H4 (cell line): ENCODE measurements around the gene CD320. TPM values are rescaled to one million over a fixed set of nuclear protein-coding genes. Genes with fewer than 3 reads are reported as not detected.
"Not testable (repeated sequence)": the region's sequence is repeated elsewhere in the genome, so short reads cannot be mapped to it uniquely, and the experiment has no call there.

Experiments
- DNase-seq: peaks from one replicate; pipeline ENCODE4 v3.0.0-alpha.2; 2015; ENCODE audit warnings: low spot score
- total RNA-seq: library from RNA; depleted of rRNA; stranded (reverse); fragments of >200 nt; shearing (Covaris generic); gene quantifications from 2 replicates; pipeline ENCODE4 v1.2.3, GENCODE V29; 2014

CD320 gene
- total RNA-seq, 1 experiment from 2014 or later: 210 TPM

DNA sequence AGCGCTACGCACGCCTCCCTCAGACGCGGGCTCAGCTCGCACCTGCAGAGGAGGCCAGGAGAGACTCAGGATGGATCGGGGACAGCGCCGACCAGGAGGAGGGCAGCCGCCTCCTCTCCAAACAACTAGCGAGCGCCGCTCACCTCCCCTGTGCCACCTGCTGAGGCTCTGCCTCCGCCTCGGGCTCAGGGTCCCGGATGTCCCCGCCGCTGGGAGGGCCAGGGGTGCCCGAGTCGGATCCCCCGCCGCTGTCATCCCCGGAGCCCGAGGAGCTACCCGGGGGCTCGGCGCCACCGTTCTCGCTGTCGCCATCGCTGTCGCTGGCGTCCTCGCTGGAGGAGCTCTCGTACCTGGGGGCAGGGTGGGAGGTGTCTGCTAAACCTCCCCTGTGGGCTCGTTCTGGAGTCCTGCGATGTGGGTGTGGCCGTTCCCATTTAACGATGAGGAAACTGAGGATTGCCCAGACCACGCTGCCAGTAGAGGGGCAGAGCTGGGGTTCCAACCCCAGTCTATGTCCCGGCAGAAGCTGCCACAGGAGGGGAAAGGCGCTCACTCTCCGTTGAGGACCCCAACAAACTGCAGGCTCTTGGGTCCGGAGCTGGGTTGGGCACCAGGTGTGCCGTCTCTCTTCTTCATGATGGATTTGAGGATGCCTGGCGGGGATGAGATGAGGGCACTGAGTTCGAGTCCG is 25.8 kb upstream of the CD320 start:
- DNase-seq: no peak

DNA sequence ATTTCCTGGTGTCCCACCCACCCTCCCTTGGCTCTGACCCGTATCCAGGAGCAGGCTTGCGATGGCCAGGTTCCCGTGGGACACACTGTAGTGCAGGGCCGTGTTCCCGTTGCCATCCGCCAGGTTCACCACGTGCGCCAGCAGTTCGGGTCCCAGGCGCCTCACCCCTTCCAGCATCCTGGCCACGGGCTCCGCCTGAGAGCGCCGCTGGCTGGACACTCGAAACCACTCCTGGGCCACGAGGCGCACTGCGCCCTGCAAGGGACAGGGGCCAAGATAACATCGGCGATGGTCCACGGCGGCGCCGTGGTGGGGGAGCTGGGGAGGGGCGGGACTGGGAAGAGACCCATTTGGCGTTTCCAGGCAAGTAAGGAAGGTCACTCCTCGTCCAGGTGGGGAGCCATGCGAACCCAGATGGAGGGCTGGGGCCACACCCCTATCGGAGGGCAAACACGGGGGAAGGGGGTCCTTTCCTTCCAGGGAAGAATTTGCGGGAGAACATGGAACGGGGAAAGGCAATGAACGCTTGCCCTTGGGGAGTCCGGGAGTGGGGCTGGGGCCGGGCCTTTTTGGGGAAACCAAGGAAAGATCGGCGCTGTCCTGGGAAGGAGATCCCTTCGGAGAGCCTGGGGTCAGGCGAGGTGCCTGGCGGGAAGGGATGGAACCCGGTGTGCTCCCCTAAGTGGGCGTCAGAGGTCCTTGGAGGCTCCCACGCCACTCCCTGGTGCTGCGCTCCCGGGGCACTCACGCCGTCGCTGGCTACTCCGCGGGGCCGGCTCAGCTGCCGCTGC is 25.0 kb upstream of the CD320 start:
- no peak for DNase-seq

DNA sequence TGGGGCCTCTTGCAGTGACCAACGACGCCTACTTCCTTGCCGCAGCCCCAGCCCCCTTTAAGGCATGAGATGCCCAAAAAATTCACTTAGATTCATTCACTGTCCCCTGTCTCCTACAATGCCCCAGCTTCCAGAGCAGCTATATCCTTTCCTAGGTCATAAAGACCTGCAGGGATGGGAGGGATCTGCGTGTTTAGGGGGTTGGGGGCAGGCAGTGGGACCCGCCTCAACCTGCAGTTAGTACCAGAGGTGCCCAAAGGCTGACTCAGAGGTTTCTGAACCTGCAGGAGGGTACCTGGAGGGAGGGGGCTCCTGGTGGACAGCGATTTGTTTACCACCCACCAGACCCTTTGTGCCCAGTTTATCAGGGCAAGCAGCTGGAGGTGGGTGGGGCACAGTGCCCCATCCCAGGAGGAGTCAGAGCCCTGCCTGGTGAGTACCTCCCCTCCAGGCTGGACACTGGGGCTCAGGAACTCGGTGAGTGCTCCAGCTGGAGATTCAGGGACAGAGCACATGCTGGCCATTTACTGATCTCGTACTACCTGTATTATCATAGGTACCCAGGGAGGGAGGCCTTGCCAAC is 23.2 kb upstream of the CD320 start:
- DNase-seq: no peak

DNA sequence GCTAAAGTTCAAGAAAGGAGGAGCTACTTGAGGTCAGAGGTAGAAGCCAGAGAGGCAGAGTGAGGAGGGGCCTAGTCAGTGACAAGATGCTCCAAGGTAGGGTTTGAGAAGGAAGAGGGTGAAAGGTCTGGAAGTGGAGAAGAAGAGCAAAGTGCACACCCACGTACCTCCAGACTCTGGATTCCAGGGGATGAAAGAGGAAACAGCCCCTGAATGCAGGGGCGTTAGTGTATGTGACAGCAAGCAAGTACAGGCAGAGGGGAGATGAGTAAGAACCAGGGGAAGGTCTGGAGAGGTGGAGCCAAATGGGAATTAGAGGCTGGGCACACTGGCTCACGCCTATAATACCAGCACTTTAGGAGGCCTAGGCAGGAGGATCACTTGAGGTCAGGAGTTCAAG is 21.8 kb upstream of the CD320 start:
- DNase-seq: no peak

DNA sequence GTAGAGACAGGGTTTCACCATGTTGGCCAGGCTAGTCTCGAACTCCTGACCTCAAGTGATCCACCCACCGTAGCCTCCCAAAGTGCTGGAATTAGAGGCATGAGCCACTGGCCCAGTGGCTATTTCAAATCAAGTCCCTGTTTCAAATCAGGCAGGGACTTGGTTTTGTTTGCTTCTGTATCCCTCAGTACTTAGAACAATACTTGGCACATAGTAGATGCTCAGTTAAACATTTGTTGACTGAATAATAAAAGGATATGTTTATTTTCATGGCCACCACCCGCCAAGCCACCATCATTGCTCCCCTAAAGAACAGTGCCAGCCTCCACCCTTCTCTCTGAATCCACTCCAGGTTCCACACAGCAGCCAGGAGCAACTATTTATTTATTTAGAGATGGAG is 17.3 kb upstream of the CD320 start:
- DNase-seq: no peak

DNA sequence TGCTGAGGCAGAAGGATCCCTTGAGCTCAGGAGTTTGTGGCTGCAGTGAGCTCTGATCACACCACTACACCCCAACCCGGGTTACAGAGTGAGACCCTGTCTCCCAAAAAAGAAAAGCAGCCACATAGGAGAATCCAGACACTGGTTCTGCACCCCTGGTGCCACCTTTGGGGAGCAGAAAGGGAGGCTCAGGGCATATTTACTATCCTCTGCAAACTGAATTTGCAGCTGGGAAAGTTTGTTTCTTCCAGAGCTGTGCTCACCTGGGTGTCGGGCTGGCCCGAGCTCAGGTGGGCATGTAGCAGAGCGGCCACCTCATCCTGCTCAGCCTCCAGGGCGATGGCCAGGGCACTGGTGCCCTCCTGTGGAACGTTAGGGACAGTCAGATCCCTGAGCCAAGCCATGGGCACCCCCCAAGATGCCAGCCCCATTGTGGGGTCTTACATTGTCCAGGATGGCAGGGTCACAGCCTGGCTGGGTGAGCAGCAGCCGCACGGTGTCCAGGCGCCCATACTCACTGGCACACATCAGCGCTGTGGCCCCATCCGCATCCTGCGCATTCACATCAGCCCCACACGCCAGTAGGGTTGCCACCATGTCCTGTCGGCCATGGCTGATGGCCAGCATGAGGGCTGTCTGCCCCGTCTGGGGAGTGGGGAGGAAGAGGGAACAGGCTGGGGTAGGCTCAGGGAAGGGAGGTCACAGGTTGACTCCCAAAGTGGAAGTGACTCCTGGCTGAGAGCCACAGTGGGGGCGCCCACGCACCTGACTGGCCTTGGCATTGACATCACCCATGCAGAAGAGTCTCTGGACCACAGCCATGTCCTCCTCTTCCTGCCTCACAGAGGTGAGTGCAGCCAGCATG is 16.3 kb upstream of the CD320 start:
- DNase-seq: no peak

DNA sequence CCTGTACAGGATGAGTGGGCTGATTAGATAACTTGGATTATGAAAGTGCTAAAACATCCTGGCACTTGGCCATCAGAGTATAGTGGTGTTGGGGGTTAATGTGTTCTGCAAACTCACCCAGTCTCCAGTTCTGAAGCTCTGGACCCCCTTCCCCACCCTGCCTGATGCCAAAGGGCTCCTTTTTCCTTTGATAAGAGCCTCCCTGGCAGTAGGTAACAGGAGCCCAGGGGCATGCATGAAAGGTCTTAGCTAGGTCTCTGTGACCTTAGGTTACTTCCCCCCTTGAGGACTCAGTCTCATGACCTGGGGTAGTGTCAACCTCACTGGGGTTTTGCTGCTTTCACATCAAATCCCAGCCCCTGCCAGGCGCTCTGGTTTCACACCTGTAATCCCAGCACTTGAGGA is 15.6 kb upstream of the CD320 start:
- no peak for DNase-seq

DNA sequence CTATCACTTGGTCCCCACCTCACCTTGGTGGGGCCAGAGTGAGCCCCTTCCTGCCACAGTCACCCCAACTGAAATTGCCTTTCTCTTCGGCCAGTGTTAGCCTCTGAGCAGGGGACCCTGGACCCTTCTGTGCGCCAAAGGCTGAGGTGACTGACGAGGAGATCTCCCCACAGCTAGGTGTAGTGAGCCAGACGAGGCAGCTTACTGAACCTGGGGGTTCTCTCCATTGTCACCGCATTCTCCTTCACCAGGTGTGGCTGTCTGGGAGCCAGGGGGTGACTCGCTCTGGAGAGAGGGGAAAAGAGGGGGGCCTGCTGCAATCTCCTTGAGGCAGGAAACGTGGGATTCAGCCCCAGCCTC is 14.5 kb upstream of the CD320 start:
- no peak for DNase-seq

DNA sequence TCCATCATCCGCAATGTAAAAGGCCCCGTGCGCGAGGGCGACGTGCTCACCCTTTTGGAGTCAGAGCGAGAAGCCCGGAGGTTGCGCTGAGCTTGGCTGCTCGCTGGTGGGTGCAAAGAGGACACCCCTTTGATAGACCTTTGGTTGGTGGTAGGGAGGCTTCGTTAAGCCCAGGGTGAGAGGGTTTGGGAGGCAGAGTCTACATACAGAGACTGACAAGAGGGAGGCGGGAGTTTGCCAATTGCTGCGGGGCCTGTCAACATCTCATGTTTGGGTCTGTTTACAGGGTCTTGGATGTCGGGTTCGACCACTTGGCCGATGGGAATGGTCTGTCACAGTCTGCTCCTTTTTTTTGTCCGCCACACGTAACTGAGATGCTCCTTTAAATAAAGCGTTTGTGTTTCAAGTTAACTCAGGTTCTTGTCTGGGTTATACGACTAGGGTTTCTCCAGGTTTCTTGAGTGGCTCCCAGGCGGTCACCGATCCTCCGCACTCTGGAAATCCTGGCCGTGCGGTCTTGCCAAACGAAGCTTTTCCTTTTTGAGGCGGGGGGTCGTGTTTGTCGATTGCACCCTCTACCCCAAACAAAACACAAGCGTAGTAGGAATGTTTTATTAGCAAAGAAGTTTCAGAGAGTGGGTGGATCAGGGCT is 14.0 kb upstream of the CD320 start:
- no peak for DNase-seq

DNA sequence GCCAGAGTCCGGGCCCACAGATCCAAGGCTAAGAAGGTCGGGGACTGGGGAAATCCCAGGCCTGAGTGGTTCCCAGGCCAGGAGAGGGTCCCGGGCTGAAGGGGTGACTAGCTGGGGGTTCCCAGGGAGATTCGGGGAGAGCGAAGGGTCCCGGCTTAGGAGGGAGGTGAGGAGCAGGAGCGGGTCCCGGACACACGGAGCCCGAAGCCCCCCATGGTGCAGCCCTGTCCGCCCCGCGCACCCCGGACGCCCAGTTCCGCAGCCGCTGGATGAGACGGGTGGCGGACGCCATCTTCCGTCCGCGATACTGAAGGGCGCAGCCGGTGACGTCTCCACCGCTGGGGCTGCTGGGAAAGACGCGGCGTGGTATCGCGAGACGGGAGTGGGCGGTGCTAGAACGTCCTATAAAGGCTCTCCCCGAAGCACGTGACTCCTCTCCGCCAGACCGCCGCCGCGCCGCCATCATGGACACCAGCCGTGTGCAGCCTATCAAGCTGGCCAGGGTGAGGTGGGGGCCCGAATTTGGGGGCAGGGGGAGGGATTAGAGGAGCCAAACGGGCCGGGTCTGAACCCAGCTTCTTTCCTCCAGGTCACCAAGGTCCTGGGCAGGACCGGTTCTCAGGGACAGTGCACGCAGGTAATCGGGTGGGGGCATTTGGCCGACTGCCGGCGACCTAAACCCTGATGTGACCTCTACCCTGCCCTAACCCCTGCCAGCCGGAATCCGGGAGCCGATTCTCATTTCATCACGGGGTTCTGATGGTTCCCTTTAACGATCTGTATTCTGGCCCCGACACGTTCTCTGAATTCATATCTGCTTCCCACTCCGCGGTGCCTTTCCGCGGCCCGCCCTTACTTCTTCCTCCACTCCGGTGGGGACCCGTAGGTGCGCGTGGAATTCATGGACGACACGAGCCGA is 13.2 kb upstream of the CD320 start, which contains the start of the genes NDUFA7 and RPS28:
Gene NDUFA7 (minus strand): TSS at position 309 of the 919 bp plus-strand sequence. CDS start 17 bp downstream, at position 292.
Gene RPS28 (plus strand): TSS at position 430 of the 919 bp plus-strand sequence. CDS start 35 bp downstream, at position 465.
- DNase-seq: peak; percentile 97

DNA sequence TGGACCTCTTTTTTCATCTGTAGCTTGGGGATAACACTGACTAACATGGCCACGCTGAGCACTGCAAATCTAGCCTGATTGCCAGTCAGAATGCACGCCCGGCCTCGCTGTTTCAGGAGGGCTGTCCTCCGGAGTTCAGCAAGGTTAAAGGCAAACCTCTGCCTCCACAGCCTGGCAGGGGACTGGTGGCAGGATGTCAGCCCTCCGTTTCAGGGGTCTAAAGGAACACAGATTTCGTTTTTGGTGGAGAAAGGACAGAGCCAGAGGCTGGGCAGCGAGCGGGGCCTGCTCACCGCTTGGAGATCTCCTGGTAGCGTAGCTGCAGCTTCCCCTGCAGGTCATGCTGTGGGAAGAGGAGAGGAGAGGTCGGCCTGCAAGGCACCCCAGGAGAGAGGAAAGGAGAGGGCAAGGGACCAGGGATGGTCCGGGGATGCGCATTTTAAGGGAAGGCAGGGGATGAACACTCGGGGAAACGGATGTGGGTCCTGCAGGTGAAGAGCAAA is 12.5 kb upstream of the CD320 start:
- DNase-seq: no peak

DNA sequence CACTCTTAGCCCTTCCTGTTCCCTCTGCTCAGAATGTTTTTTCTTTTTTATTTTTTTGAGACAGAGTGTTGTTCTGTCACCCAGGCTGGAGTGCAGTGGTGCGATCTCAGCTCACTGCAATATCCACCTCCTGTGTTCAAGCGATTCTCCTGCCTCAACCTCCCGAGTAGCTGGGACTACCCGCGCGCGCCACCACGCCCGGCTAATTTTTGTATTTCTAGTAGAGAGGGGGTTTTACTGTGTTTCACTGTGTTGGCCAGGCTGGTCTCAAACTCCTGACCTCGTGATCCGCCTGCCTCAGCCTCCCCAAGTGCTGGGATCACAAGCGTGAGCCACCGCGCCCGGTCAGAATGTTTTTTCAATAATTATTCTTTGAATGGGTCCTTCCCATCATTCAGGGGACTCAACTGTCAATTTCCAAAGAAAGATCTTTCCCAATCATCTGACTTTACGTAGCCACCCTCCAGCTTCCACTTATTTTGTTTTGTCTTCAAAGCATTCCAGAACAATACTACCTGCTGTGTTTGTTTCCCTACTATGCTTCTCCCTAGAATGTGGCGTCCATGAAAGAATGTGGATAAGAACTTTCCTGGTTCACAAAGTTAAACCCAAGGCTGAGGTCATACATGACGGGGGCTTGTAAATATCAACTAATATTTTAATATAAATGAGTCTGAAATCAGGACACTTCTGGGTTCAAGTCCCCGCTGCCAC is 11.8 kb upstream of the CD320 start:
- DNase-seq: no peak

DNA sequence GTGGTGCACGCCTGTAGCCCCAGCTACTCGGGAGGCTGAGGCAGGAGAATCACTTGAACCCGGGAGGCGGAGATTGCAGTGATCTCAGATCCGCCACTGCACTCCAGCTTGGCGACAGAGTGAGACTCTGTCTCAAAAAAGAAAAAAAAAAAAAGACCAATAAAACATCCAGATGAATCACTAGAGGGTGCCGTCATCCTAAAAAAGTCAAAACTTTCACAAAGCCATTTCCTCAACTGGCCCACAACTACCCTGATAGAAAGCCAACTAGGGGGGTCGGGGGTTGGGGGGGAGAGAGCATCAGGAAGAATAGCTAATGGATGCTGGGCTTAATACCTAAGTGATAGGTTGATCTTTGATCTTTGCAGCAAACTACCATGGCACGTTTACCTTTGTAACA is 10.7 kb upstream of the CD320 start:
- DNase-seq: not testable (repeated sequence)

DNA sequence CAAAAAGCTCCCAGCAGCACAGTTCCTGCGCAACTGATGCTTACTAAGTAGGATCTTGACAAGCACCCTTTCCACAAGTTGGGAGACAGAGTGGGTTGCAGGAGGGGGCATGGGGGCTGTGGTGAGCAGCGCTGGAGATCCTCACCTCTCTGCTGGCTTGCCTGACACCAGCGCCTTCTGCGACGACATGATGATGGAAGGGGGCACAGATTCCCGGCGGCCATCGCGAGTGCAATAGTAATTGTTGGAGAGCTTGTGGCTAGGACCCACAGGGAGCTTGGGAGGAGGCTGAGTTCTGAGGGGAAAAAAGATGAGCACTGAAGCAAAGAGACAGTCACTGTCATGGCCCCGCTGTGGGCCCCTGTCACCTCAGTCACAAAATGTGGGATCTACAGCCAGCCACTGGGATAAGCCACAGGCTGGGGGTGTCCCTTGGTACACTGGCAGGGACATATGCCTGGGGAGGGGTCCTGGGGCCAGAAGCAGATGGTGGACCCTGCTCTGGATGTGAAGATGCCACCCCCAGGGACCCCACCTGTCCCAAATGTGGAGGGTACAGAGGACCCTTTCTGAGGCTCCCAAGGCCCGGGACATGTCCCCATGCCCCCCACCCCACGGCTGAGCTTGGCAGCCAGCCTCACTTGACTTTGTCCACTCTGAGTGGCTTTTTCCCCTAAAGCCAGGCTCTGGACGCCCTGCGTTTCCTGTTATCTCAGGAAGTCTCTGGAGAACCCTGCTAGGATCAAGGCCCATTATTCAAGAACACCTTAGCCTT is 8.4 kb upstream of the CD320 start:
- DNase-seq: no peak

DNA sequence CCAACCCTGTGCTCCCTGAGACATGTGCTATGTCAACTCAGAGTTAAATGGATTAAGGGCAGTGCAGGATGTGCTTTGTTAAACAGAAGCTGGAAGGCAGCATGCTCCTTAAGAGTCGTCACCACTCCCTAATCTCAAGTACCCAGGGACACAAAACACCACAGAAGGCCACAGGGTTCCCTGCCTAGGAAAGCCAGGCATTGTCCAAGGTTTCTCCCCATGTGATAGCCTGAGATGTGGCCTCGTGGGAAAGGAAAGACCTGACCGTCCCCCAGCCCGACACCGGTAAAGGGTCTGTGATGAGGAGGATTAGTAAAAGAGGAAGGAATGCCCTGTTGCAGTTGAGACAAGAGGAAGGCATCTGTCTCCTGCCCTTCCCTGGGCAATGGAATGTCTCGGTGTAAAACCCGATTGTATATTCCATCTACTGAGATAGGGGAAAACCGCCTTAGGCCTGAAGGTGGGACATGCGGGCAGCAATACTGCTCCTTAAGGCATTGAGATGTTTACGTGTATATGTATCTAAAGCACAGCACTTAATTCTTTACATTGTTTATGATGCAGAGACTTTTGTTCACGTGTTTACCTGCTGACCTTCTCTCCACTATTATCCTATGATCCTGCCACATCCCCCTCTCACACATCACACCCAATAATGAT is 7.0 kb upstream of the CD320 start:
- not testable (repeated sequence) for DNase-seq

DNA sequence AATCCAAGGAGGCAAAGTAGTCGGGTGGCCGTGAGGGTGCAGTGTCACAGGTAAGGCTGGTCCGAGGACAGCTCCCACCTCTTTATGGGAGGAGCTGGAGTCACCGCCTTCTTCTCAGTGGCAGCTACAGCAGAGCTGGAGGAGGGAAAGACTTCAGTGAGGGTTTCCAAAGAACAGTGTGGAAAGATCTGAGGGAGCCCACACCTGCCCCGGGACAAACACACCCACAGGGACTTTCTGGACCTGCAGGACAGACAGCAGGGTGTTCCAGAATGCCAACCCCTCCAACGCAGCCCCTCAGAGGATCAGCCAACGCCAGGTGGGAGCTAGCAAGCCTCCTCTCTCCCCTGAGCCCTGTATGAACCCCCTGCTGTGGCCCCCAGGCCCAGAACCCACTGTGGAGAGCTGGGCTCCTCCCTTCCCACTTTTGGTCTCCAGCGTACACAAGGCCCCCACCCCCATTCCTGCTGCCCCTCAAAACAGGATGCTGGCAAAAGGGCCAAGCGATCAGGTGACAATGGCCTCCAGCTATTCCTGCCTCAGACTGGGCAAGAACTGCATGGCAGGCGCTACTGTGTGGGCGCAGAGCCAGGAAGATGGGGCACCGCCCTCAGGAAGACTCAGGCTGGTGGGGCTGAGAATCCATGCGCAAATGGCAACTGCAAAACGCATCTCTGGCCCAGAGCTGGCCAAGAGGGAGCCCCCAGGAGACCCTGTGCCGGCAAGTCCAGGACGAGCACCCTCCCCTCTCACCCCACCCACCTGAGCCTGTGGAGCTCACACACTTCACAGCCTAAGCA is 3.5 kb upstream of the CD320 start:
- no peak for DNase-seq
